ENCODE measurements around the gene PHF12. TPM values are rescaled to one million over a fixed set of nuclear protein-coding genes. Genes with fewer than 3 reads are reported as not detected.

The PHF12 gene
- total and polyA plus RNA-seq, 2 of the 13 experiments (the other 11 are each of a cell fraction or from before 2014, with no cell fraction given), result 9.8 to 17.1 TPM

DNA sequence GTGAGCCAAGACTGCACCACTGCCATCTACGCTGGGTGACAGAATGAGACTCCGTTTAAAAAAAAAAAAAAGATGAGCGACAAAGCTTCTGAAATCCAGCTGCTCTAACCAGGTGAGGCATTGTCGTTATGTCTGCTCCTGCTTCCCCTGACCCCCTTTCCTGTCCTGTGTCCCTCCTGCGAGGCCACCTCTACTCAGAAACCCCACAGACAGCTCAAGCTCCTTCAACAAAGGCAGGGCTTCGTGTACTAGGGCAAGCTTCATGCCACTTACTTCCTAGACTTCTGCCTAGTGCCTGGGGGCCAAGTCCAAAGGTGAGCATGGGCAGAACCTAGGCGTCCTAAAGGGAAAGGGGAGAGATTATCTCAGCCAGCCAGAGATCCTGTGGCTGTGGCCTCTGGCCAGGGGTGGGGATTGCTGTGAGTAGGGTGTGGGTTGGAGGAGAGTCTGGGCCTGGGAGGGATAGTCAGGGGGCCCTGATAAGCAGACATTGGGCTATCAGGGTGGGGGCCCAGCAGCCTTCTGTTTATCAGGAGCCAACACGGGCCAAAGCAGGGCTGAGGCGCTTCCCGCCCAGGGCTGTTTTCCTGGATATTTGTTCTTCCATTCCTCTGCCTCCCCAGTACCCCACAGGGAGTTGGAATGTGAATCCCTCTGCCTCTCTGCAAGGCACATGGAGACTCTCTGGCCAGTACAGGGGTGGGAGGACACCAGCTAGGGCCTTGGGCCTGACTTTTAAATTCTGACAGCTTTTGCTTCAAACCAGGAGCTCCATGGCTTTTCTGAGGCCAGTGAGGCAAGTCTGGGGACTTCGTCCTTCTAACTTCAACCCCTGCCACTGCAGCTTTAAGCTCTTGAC, 86.1 kb downstream of the PHF12 start (continued):
- TF ChIP-seq HNF4G (IDR thresholded peaks at IDR 0.05; ENCODE audit: borderline replicate concordance, low read depth, low read length) (peak; percentile 63), HNF4G (CRISPR knock-in tag; IDR thresholded peaks at IDR 0.05; ENCODE audit: borderline replicate concordance, low read depth) (no peak), ZNF558 (CRISPR knock-in tag; IDR thresholded peaks at IDR 0.05; ENCODE audit: borderline replicate concordance) (no peak), KLF13 (CRISPR knock-in tag; IDR thresholded peaks at IDR 0.05) (no peak), HMGA1 (CRISPR knock-in tag; conservative IDR thresholded peaks at IDR 0.05) (no peak), GPN1 (CRISPR knock-in tag; IDR thresholded peaks at IDR 0.05; ENCODE audit: borderline replicate concordance) (no peak), ZNF451 (CRISPR knock-in tag; IDR thresholded peaks at IDR 0.05) (no peak), NONO (IDR thresholded peaks at IDR 0.05) (no peak), NONO (CRISPR knock-in tag; conservative IDR thresholded peaks at IDR 0.05) (0 out of 2 replicates have a peak, but pooled peaks have one; percentile 24)
- TF ChIP-seq, protein P1, sequence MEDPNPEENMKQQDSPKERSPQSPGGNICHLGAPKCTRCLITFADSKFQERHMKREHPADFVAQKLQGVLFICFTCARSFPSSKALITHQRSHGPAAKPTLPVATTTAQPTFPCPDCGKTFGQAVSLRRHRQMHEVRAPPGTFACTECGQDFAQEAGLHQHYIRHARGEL (CRISPR knock-in tag; IDR thresholded peaks at IDR 0.05), result no peak
- TF ChIP-seq, protein P2, sequence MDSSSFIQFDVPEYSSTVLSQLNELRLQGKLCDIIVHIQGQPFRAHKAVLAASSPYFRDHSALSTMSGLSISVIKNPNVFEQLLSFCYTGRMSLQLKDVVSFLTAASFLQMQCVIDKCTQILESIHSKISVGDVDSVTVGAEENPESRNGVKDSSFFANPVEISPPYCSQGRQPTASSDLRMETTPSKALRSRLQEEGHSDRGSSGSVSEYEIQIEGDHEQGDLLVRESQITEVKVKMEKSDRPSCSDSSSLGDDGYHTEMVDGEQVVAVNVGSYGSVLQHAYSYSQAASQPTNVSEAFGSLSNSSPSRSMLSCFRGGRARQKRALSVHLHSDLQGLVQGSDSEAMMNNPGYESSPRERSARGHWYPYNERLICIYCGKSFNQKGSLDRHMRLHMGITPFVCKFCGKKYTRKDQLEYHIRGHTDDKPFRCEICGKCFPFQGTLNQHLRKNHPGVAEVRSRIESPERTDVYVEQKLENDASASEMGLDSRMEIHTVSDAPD (CRISPR knock-in tag; IDR thresholded peaks at IDR 0.05), result no peak
- TF ChIP-seq, protein P3, sequence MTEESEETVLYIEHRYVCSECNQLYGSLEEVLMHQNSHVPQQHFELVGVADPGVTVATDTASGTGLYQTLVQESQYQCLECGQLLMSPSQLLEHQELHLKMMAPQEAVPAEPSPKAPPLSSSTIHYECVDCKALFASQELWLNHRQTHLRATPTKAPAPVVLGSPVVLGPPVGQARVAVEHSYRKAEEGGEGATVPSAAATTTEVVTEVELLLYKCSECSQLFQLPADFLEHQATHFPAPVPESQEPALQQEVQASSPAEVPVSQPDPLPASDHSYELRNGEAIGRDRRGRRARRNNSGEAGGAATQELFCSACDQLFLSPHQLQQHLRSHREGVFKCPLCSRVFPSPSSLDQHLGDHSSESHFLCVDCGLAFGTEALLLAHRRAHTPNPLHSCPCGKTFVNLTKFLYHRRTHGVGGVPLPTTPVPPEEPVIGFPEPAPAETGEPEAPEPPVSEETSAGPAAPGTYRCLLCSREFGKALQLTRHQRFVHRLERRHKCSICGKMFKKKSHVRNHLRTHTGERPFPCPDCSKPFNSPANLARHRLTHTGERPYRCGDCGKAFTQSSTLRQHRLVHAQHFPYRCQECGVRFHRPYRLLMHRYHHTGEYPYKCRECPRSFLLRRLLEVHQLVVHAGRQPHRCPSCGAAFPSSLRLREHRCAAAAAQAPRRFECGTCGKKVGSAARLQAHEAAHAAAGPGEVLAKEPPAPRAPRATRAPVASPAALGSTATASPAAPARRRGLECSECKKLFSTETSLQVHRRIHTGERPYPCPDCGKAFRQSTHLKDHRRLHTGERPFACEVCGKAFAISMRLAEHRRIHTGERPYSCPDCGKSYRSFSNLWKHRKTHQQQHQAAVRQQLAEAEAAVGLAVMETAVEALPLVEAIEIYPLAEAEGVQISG (CRISPR knock-in tag; IDR thresholded peaks at IDR 0.05), result no peak
- TF ChIP-seq, protein P4, sequence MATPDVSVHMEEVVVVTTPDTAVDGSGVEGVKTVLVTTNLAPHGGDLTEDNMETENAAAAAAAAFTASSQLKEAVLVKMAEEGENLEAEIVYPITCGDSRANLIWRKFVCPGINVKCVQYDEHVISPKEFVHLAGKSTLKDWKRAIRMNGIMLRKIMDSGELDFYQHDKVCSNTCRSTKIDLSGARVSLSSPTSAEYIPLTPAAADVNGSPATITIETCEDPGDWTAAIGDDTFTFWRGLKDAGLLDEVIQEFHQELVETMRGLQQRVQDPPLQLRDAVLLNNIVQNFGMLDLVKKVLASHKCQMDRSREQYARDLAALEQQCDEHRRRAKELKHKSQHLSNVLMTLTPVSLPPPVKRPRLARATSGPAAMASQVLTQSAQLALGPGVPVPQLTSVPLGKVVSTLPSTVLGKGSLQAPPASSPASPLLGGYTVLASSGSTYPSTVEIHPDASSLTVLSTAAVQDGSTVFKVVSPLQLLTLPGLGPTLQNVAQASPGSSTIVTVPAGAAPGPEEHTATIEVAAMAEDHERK (CRISPR knock-in tag; IDR thresholded peaks at IDR 0.05; ENCODE audit: low read depth), result no peak
